Neural crest cell (in vitro differentiated cells): ENCODE results near the gene KLHL30. TPM values are rescaled to one million over a fixed set of nuclear protein-coding genes. Genes with fewer than 3 reads are reported as not detected.

Experiments used
- DNase-seq: peaks from one replicate; pipeline ENCODE4 v3.0.0; 2021; ENCODE audit warnings: low read depth, mixed read lengths, low spot score
- H3K27ac Mint-ChIP-seq: one replicate; pipeline ENCODE4 v1.8.0; 2021; ENCODE audit warnings: mild to moderate bottlenecking, mixed read lengths; ENCODE audit not compliant: unreplicated experiment
- H3K27me3 Mint-ChIP-seq: 2 replicates; pipeline ENCODE4 v1.8.0; 2021; ENCODE audit warnings: low read depth, mild to moderate bottlenecking, mixed read lengths
- H3K36me3 Mint-ChIP-seq: 2 replicates; pipeline ENCODE4 v1.8.0; 2021; ENCODE audit warnings: low read depth, mild to moderate bottlenecking, mixed read lengths
- H3K4me1 Mint-ChIP-seq: 2 replicates; pipeline ENCODE4 v1.8.0; 2021; ENCODE audit warnings: mixed read lengths
- H3K4me3 Mint-ChIP-seq: one replicate; pipeline ENCODE4 v1.8.0; 2021; ENCODE audit warnings: mild to moderate bottlenecking, mixed read lengths
- H3K9me3 Mint-ChIP-seq: 2 replicates; pipeline ENCODE4 v1.8.0; 2021; ENCODE audit warnings: mixed read lengths
- total RNA-seq: library from RNA; stranded (reverse); gene quantifications from 2 replicates; pipeline ENCODE4 v1.2.1, GENCODE V29; 2021
- TF ChIP-seq, protein P1 (sequence below): fragments of 200-600 bp; sonication (generic); conservative IDR thresholded peaks from 2 replicates; pipeline ENCODE4 v1.5.0; 2021; ENCODE audit warnings: antibody characterized with exemption, mild to moderate bottlenecking

Gene KLHL30
- total RNA-seq, 1 donor from 2014 or later, result 0.23 TPM

DNA sequence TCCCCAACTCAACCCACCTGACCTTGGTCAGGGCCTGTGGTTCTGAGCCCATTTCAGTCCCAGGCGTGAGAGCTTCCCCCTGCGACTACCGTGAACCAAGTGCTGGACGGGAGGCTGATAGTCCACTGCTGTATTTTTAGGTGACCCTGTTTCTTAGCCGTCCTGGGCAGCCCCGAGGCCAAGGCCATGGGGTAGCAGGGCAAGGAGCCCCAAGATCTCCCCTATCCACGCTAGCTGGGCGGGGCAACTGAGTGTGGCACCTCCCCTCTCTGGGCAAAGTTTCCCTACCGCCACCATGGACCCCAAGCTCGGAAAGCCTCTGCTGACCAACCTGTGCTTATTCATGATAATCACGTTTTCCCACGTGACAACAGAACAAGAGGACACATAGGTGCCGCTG lies 583 bp upstream of the KLHL30 start:
- Mint-ChIP-seq H3K27me3 (no peaks in the 10 kb centered on the region), H3K27ac (no peak overlapping the region), H3K36me3 (no peaks in the 10 kb centered on the region), H3K4me3 (no peak overlapping the region), H3K4me1 (no peaks in the 10 kb centered on the region), H3K9me3 (no peaks in the 10 kb centered on the region)
- no peak for DNase-seq
- TF ChIP-seq, protein P1, sequence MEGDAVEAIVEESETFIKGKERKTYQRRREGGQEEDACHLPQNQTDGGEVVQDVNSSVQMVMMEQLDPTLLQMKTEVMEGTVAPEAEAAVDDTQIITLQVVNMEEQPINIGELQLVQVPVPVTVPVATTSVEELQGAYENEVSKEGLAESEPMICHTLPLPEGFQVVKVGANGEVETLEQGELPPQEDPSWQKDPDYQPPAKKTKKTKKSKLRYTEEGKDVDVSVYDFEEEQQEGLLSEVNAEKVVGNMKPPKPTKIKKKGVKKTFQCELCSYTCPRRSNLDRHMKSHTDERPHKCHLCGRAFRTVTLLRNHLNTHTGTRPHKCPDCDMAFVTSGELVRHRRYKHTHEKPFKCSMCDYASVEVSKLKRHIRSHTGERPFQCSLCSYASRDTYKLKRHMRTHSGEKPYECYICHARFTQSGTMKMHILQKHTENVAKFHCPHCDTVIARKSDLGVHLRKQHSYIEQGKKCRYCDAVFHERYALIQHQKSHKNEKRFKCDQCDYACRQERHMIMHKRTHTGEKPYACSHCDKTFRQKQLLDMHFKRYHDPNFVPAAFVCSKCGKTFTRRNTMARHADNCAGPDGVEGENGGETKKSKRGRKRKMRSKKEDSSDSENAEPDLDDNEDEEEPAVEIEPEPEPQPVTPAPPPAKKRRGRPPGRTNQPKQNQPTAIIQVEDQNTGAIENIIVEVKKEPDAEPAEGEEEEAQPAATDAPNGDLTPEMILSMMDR, result no peak

DNA sequence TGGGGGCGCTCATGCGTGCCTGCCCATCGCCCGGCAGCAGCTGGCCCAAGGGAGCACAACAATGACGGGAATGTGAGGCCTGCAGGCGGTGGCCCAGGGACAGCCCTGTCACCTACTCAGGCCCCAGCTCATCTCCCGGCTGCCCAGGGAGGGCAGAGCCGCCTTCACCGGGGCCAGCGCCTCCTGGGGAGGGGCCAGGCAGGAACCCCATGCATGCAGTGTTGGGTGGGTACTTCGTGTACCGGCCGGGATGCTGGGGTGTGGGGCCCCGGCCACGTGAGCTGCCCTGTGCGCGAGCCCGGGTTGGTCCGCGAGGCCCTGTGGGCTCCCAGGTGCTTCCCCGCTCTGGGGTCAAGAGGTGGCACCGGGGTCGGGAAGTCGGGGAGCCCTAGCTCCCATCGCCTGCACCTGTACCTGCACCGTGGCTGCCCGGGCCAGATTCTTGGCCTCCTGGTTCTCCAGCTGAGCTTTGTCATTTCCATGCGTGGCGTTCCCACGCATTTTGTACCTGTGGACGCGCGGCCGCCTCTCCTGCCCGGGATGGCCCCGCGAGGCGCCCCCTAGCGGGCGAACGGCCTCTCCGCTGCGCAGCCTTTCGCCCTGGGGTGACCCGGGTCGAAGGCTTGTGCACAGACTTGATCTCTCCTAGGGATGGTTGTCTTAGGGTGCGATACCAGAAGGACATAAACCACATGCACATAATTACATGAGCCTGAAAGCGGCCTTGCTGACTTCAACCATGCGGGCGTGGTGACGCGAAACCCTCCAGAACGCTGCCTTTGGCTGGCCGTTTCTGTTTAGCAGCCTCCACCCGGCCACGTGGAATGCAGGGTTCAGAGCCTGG lies 950 bp downstream of the KLHL30 start:
- DNase-seq, result no peak
- no peaks in the 10 kb centered on the region for H3K36me3 Mint-ChIP-seq
- TF ChIP-seq, protein P1, result peak; percentile 64
- H3K27ac Mint-ChIP-seq, result no peak overlapping the region
- no peaks in the 10 kb centered on the region for H3K4me1 Mint-ChIP-seq
- H3K27me3 Mint-ChIP-seq, result no peaks in the 10 kb centered on the region
- H3K9me3 Mint-ChIP-seq, result no peaks in the 10 kb centered on the region
- no peak overlapping the region for H3K4me3 Mint-ChIP-seq

DNA sequence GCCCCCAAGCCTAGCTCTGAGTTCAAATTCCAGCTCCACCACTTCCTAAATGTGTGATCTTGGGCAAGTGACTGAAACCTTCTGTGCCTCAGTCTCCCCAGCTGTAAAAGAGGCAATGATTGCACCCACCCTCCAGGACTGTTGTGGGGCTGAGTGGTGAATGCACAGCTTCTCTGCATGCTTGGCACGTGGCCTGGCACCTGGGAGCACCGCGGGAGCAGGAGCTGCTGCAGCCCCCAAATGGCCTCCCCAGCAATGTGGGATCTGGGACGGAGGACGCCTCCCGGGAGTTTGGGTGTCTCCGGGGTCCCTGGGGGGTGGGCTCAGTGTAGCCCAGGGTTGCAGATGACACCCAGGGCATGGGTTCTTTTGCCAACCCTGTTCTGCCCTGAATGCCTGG lies 1.6 kb downstream of the KLHL30 start:
- Mint-ChIP-seq H3K9me3 (no peaks in the 10 kb centered on the region), H3K4me3 (no peak overlapping the region), H3K27ac (no peak overlapping the region), H3K36me3 (no peaks in the 10 kb centered on the region), H3K27me3 (no peaks in the 10 kb centered on the region), H3K4me1 (no peaks in the 10 kb centered on the region)
- TF ChIP-seq, protein P1, result no peak
- DNase-seq, result no peak

DNA sequence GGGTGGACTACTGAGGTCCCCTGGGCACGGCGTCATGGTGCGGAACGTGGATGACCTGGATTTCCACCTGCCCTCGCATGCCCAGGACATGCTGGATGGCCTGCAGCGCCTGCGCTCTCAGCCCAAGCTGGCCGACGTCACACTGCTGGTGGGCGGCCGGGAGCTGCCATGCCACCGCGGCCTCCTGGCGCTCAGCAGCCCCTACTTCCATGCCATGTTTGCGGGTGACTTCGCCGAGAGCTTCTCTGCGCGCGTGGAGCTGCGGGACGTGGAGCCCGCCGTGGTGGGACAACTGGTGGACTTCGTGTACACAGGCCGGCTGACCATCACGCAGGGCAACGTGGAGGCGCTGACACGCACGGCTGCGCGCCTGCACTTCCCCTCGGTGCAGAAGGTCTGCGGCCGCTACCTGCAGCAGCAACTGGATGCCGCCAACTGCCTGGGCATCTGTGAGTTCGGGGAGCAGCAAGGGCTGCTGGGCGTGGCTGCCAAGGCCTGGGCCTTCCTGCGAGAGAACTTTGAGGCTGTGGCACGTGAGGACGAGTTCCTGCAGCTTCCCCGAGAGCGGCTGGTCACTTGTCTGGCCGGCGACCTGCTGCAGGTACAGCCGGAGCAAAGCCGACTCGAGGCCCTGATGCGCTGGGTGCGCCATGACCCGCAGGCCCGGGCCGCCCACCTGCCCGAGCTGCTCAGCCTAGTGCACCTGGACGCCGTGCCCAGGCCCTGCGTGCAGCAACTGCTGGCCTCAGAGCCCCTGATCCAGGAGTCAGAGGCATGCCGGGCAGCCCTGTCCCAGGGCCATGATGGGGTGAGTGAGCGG lies 2.5 kb downstream of the KLHL30 start:
- no peaks in the 10 kb centered on the region for H3K36me3 Mint-ChIP-seq
- TF ChIP-seq, protein P1, result no peak
- DNase-seq, result no peak
- H3K4me1 Mint-ChIP-seq, result no peaks in the 10 kb centered on the region
- no peak overlapping the region for H3K27ac Mint-ChIP-seq
- H3K9me3 Mint-ChIP-seq, result no peaks in the 10 kb centered on the region
- H3K4me3 Mint-ChIP-seq, result no peak overlapping the region
- H3K27me3 Mint-ChIP-seq, result no peaks in the 10 kb centered on the region

DNA sequence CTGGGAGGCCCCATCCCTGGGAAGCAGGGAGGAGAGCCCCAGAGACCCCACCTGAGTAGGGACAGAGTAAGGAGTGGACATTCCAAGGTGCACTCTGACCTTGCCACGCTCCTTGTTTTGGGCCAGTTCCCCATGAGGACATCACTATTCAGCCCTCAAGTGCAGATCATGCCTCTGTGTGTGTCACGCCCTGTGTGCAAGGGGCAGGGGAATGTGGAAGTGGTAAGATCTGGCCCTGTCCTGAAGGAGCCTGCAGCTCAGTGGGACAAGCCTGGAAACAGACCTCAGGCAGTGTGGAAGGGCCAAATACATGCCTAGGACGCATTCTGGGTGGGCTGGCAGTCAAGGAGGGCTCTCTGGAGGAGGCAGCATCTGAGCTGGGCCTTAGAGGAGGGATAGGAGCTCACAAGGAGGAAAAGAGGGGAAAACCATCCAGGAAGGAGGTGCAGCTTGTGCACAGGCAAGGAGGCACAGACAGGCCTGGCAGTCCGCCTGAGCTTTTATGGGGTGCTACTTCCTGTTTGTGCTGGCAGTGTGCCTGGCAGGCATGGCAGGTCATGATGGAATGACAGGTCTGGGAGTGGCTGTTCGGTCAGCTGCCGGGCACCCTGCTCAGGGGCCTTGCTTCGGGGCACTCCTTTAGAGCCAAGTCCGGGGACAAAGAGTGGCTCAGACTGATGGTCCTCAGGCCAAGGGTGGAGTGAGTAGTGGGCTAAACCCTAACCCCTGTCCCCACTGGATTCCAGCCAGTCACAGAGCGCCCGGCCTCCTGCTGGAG lies 3.3 kb downstream of the KLHL30 start:
- Mint-ChIP-seq H3K36me3 (no peaks in the 10 kb centered on the region), H3K4me1 (no peaks in the 10 kb centered on the region), H3K27me3 (no peaks in the 10 kb centered on the region), H3K27ac (peak overlapping the region; percentile 63), H3K9me3 (no peaks in the 10 kb centered on the region), H3K4me3 (no peak overlapping the region)
- TF ChIP-seq, protein P1, result no peak
- DNase-seq, result no peak
